HG03432 (cell line): ENCODE measurements around the gene FCHSD2.
"Not testable (repeated sequence)": the region's sequence is repeated elsewhere in the genome, so short reads cannot be mapped to it uniquely, and the experiment has no call there.

Experiments used
- ATAC-seq: cut with Tn5 transposase; IDR thresholded peaks from one replicate; pipeline ENCODE4 v1.9.1; 2021; ENCODE audit warnings: mild to moderate bottlenecking, moderate library complexity; ENCODE audit not compliant: unreplicated experiment

The FCHSD2 gene

GRCh38 chr11:73017024-73017751 is 124.9 kb downstream of the FCHSD2 start:
- no peak for ATAC-seq

GRCh38 chr11:73013021-73013420 is 129.1 kb downstream of the FCHSD2 start:
- ATAC-seq: no peak

DNA sequence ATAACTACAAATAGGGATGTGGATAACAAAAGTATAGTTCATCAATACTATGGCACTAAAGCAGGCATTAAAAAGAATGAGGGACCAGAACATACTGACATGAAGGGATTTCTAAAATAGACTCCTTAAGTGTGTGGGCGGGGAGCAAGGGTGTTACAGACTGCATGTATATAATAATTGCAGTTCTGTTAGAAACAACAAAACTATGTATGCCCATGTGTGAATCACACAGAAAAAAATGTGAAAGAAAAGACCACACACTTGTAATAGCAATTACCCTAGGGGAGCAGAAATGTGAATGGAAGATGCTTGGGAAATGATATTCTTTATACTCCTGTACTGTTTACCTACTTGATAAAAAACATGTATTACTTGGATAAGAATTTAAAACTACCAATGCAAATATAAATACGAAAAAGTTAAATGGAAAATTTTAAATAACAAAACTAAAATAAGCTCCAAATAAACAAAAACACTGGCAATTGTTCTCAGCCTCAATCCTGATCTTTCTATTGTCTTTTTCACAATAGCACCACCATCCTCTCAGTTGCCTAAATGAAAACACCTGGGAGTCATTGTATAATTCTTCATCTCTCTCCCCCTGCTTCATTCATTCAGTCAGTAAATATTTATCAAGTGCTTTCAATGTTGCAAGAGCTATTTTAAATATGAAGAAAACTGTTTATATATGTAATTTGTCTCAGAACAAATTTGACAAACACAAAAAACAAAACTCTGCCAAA is 129.8 kb downstream of the FCHSD2 start:
- no peak for ATAC-seq

DNA sequence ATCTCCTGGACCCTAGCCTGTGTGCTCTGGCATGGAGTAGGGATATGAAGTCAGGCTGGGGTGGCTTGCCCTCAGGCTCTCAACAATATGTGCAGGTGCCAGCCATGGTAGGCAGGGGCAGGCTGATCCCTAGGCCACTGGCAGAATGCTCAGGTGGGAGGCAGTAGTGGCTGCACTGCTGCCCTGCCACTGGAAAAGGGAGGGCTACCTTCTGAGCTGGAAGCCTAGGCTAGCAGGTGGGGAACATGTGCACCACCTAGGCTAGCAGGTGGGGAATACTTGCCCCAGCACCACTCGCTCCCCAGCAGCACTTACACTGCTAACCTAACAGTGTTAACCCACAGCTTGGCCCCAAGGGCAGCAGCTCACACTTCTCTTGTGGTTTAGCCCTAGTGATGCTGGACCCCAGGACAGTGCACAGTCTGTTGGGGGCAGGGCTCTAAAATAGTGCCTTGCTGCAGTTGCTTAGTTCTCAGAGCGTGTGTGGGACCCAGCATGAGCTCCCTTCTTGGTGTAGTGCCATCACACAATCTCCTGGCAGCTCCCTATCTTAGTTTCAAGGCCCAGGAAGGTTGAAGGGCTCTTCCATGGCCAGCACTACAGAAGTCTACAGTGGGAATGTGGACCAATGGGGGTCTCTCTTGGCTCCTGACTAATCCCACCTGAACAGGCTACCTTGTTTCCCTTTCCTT is 130.8 kb downstream of the FCHSD2 start:
- no peak for ATAC-seq

- no peak for ATAC-seq
These were observed 132.1 kb downstream of the FCHSD2 start for GRCh38 chr11:73009972-73010371.

DNA sequence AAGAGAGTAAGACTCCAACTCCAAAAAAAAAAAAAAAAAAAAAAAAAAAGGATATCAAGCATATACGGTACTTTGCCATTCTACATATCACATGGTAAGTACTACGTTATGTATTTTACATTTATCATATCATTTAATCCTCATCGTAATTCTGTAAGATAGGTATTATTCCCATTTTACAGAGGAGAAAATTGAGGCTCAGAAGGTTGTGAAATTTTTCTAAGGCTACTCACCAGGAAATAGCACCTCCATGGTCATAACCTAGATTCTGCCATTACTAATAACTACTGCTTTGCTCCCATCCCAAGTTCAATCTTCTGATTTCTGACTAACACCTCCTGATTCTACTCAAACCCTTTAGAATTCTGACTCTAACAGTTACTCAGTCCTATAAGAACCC is 138.0 kb downstream of the FCHSD2 start:
- no peak for ATAC-seq

DNA sequence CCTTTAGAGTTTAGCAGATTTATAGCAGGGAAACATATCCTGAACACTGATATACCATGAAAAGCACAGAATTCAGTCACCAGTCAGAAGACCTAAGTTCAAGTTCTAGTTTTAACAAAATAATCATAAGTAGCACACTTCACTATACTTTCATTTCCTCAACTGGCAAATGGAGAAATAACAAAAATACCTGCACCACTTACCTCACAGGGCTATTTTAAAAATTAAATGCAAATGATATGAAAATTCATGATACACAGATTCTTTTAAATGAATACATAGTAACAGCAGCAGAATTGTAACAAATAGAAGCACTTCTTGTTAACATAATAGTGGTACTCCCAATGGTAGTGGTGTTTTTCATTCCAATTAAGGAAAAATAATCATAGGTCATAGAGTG is 139.0 kb downstream of the FCHSD2 start:
- peak; percentile 67 for ATAC-seq

DNA sequence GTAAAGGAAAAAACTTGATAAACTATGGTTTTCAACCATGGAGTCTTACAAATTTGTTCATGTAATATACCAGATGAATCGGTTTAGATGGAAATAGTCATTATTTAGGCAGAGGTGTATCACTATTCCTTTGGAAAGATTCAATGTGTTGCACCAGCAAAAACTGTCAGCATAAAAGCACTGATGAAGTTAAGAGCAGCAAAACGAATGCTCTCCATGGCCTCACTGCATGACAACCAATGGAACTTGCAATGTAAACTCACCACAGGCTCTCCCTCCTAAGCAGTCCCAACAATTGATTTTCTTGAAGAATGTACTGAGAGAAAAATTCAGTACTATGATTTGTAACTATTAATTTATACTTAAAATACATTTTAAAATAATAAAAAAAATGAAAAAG is 139.9 kb downstream of the FCHSD2 start:
- ATAC-seq: no peak

DNA sequence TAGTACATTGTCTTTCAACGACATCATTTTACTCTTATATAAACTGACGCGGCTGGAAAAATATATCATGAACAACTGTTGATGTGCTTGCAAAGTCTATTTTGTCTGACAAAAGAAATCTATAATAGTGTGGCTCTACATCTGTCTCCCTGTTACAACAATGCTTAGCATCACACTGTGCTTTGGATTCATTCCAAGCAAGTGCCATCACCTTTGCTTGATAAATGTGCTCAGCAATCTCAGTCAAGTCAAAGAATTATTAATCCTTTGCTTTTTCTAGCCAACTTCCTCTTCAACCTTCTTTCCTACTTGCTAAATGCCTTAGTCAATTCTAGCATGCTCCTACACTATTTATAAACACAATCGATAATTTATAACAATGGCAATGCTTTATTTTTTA is 140.5 kb downstream of the FCHSD2 start:
- no peak for ATAC-seq

GRCh38 chr11:72998676-72999075 is 143.4 kb downstream of the FCHSD2 start:
- ATAC-seq: no peak

DNA sequence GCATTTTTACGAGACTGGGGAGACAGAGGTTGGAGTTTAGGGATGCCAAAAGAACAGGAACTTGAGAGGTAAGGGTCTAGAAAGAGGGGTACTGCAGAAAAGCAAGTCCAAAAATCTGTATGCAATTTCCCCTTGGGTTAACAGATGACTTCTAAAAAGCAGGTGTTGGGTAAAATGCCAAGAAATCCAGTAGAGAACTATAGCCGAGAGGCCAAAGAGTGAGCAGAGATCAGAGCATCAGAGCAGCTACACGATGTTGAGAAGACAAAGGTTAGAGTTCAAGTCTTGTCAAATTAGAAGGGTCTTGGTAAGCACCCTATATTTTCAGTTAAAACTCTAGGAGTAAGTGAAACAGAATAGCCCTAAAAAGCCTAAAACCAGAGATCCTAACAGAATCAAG is 145.2 kb downstream of the FCHSD2 start:
- ATAC-seq: no peak

DNA sequence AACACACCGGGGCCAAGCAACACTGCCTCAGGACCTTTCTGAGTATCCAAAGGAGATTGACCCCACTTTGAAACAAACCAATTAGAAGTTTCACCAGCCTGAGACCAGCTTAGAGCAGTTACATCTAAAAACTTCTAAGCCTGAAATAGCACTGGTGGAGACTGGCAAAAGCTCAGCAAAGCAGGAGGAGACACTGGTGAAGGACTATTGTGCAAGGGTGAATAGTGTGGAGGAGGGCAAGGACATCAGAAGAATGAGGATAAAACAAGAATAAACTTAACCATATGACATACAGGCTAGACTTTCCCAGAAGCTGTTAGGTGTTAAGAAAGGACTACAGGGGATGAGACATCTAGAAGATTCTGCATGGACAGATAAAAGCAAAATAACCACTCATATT is 152.4 kb downstream of the FCHSD2 start:
- ATAC-seq: no peak

GRCh38 chr11:72988821-72989220 is 153.3 kb downstream of the FCHSD2 start:
- ATAC-seq: no peak

- ATAC-seq: no peak
These were observed 156.5 kb downstream of the FCHSD2 start for GRCh38 chr11:72985645-72986044.

DNA sequence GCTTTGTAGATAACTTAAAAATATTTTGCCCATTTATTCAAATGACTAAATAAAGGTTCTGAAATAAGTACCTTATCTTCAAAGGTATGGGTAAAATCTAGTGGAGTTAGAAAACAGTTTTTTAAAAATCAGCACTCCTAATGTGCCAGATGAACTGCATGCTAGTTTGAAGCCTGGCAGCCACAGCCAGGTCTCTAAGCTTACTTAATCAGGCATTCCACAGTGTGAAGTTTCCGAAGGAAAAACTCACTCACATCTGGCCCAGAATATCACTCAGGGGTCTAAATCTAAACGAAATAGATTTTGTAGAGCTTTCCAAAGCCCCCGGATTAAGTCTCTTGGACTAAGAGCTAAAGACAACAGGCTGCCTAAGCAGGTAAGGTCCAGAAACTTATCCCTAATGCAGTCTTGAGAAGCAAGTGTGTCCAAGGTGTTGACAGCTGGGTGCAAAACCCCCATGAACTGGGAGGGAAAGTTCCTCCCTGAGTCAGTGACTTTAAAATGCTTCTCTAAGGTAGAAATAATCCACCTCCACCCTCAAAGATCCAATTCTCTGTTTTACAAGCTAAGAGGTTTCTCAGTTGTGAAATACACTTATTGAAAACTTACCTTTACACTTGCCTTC is 157.6 kb downstream of the FCHSD2 start:
- ATAC-seq: no peak

- ATAC-seq: no peak
These were observed 158.6 kb downstream of the FCHSD2 start for GRCh38 chr11:72983560-72983959.

DNA sequence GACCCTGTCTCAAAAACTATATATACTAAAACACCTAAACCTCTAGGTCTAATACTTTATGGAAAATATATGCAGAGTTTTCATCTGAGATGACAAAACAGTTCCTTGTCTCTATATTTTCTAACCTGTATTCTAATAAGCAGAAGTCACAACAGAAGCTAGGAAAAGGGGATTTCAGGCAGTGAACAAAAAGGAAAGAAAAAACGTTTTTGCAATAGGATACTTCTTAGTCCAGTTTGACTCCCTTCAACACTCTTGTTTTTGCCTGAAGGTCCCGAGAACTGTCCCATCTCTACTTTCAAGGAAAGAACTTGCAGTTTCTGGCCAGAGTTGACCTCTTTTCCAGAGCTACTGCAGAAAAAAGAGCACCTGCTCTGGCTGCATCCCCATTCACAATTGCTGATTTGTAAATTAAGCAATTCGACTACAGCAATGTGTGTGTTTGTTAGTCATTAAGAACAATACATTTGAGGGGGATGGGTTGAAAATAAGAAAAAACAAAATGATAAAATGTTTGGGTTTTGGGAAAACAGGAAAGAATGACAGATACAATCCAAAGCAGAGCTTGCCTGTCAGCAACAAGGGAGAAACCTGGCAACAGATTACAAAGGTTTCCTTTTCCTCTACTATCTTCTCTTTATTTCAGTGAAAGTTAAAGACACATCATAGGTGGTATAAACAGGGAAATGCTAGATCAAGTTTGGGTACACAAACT is 160.0 kb downstream of the FCHSD2 start:
- no peak for ATAC-seq

DNA sequence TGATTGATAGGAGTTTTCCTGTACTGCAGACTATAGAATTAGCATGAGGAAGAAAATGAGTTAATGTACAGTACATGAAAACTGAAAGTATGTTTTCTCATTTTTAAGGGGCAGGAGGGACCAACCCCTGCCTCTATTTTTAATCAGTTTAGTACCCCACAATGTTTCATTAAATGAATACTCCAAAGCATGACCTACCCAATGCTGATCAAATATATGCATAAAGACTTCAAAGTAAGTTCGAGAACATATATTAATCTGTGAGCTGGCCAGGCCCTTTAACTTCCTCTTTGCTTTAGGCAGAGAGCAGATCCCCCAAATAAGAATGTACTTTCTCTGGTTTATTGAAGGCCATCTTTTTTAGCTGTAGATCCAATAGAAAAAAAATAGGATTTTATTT is 161.0 kb downstream of the FCHSD2 start:
- ATAC-seq: no peak

- not testable (repeated sequence) for ATAC-seq
These were observed 164.3 kb downstream of the FCHSD2 start for GRCh38 chr11:72977782-72978181.

- ATAC-seq: not testable (repeated sequence)
These were observed 165.6 kb downstream of the FCHSD2 start for GRCh38 chr11:72976522-72976892.
